Heart right ventricle (tissue), 16 donors: ENCODE measurements around the gene ZNF438. TPM values are rescaled to one million over a fixed set of nuclear protein-coding genes. Genes with fewer than 3 reads are reported as not detected.

Experiments
- ATAC-seq, 8 donors: fragments of 200-7000 bp; cut with Tn5 transposase; one replicate each; pipeline ENCODE4 v1.9.1; 2020; ENCODE audit warnings: mild to moderate bottlenecking in 8 of 8, moderate library complexity in 8 of 8, moderate number of reproducible peaks in 1 of 8
- DNase-seq, 2 donors: peaks; one replicate each; pipeline ENCODE4 v3.0.0-alpha.2; 2020
- H3K27ac ChIP-seq, 10 donors: fragments of 200-600 bp; sonication (generic) in 2 of 10; one replicate each; pipeline versions ENCODE4 v1.5.0 to v1.8.0; 2020 to 2022; ENCODE audit warnings: mild to moderate bottlenecking in 3 of 10
- H3K27me3 ChIP-seq, 7 donors: fragments of 200-600 bp; one replicate each; pipeline ENCODE4 v1.8.0; 2021 to 2022; ENCODE audit warnings: mild to moderate bottlenecking in 2 of 7
- H3K36me3 ChIP-seq, 9 donors: fragments of 200-600 bp; sonication (generic) in 1 of 9; one replicate each; pipeline versions ENCODE4 v1.5.0 to v1.8.0; 2020 to 2022; ENCODE audit warnings: mild to moderate bottlenecking in 2 of 9
- H3K4me1 ChIP-seq, 9 donors: fragments of 200-600 bp; sonication (generic) in 1 of 9; one replicate each; pipeline versions ENCODE4 v1.5.0 to v1.8.0; 2020 to 2022; ENCODE audit warnings: mild to moderate bottlenecking in 4 of 9
- H3K4me3 ChIP-seq, 10 donors: fragments of 200-600 bp; sonication (generic) in 2 of 10; one replicate each; pipeline versions ENCODE4 v1.5.0 to v1.8.0; 2020 to 2022; ENCODE audit warnings: mild to moderate bottlenecking in 7 of 10, moderate library complexity in 2 of 10
- H3K9me3 ChIP-seq, 11 donors: fragments of 200-600 bp in 10 of 11; sonication (generic) in 2 of 11; one replicate each; pipeline versions ENCODE4 v1.5.0 to v1.8.0; 2013 to 2022; ENCODE audit warnings: mild to moderate bottlenecking in 2 of 11, control low read depth in 1 of 11, moderate library complexity in 1 of 11
- CTCF ChIP-seq, 9 donors: fragments of 200-600 bp; sonication (generic) in 2 of 9; IDR thresholded peaks; one replicate each; pipeline versions ENCODE4 v1.5.0 to v1.8.0; 2021 to 2022; ENCODE audit warnings: antibody characterized with exemption in 9 of 9, mild to moderate bottlenecking in 5 of 9, moderate library complexity in 1 of 9
- WGBS, 2 donors: extraction: QIAGEN DNeasy Blood & Tissue Kit; methylation state at CpG; one replicate each; pipeline ENCODE4 v1.1.7; 2013; ENCODE audit warnings: inconsistent platforms in 1 of 2; 5-methylcytosine and 5-hydroxymethylcytosine counted together
- intact Hi-C, 10 donors: fragments of 100-400 bp; cut with DNase I; formaldehyde crosslinking; loops; one replicate each; pipeline versions ENCODE4 v1.11.1 to v1.14.2; 2022
- polyA plus RNA-seq, 2 donors: library from polyadenylated mRNA; stranded (reverse); fragments of 200-250 nt; gene quantifications; one replicate each; pipeline ENCODE4 v1.2.3, GENCODE V29; 2013
- total RNA-seq, 10 donors: library from RNA; stranded (reverse); fragmentation: NEBNext Ultra II Directional in 3 of 10; extraction: Animal tissue kit (Norgen Biotek cat#: 25700) in 3 of 10; gene quantifications; one replicate each; pipeline versions ENCODE4 v1.2.1 to v1.2.4, GENCODE V29; 2021 to 2023
- donor health status: Arrhythmogenic right ventricular cardiomyopathy.
- donor health status: ischemic (EF 13 %, LVEDD 7.1; RV severe dilation, severe dysfunction).
- donor health status: healthy with polysubstance abuse.
- donor health status: DM: no; HTN: yes; CAD: no.
- donor health status: DM: no; HTN: no; CAD: no.
- donor health status: ischemic (EF 25% LVEDD 6.9; RV normal size, moderate dysfunction).
- donor health status: ischemic (EF 25% LVEDD 5.7; RV mildly dilated, moderate dysfunction).
- donor health status: healthy.
- donor health status: DM: yes; HTN: yes; CAD: no.
- donor health status: Ischemic cardiomyopathy.
- donor health status: ischemic (EF 35%, LVEDD 5.7; RV mildly dilated, moderate dysfunction).
- donor health status: nonischemic (EF 11% LVEDD 7.7; RV severe dilation, severe dysfunction).
- donor health status: DM: yes; HTN: yes; CAD: no.
- donor health status: PGD.
- donor health status: ischemic (EF 29% LVEDD 5.4; RV normal size, mild dysfunction).
- donor health status: nonischemic (EF 23%, LVEDD 6.1; RV moderate dilation, normal function).

Gene ZNF438
- total and polyA plus RNA-seq, 12 donors: 7.8 to 21.1 (median 12.4) TPM

GRCh38 chr10:30817541-30817940, 214.1 kb downstream of the ZNF438 start:
- H3K4me1 ChIP-seq: peaks cover 3 to 91% (median 39%) of the 10 kb centered on the region in 9 donors
- WGBS, 2 donors: 83 to 85% methylated on average over 5 of the region's 5 CpGs
- H3K27me3 ChIP-seq: no peaks in the 10 kb centered on the region
- DNase-seq: no peak
- no peak for TF ChIP-seq CTCF (IDR thresholded peaks at IDR 0.05)
- H3K27ac ChIP-seq: peak overlapping the region in 7 of 10 donors; percentile 74 to 85 (median 82)
- H3K36me3 ChIP-seq: no peaks in the 10 kb centered on the region
- no peak overlapping the region for H3K4me3 ChIP-seq
- no peak for ATAC-seq
- H3K9me3 ChIP-seq: no peaks in the 10 kb centered on the region
- intact Hi-C loops: no loop called here

GRCh38 chr10:30816820-30817171, 214.9 kb downstream of the ZNF438 start:
- 67% methylated on average over 3 of the region's 3 CpGs for WGBS, 2 donors
- H3K4me1 ChIP-seq: peaks cover 6 to 93% (median 46%) of the 10 kb centered on the region in 9 donors
- intact Hi-C loops: no loop called here

GRCh38 chr10:30816159-30816819, 215.4 kb downstream of the ZNF438 start:
- Histone ChIP-seq H3K4me1 (peaks cover 9 to 93% (median 45%) of the 10 kb centered on the region in 9 donors), H3K4me3 (no peak overlapping the region), H3K36me3 (no peaks in the 10 kb centered on the region), H3K27me3 (no peaks in the 10 kb centered on the region), H3K9me3 (no peaks in the 10 kb centered on the region), H3K27ac (peak overlapping the region in 5 of 10 donors; percentile 17 to 58 (median 35))
- no peak for ATAC-seq
- TF ChIP-seq CTCF (IDR thresholded peaks at IDR 0.05): no peak
- intact Hi-C loops: no loop called here
- DNase-seq: no peak
- WGBS, 2 donors: 78% methylated on average over 9 of the region's 9 CpGs

More at GRCh38 chr10:30816820-30817171, 214.9 kb downstream of the ZNF438 start:
- no peaks in the 10 kb centered on the region for H3K9me3 ChIP-seq
- H3K27ac ChIP-seq: peak overlapping the region in 4 of 10 donors; percentile 35 to 82 (median 53)
- DNase-seq (no peak), ATAC-seq (no peak)
- H3K4me3 ChIP-seq: no peak overlapping the region
- no peak for TF ChIP-seq CTCF (IDR thresholded peaks at IDR 0.05)
- no peaks in the 10 kb centered on the region for H3K36me3 ChIP-seq
- H3K27me3 ChIP-seq: no peaks in the 10 kb centered on the region

GRCh38 chr10:30813872-30814481, 217.7 kb downstream of the ZNF438 start:
- 91 to 100% methylated on average over 1 of the region's 1 CpG for WGBS, 2 donors
- Histone ChIP-seq H3K27ac (peak overlapping the region in 7 of 10 donors; percentile 3 to 76 (median 22)), H3K4me3 (no peak overlapping the region), H3K4me1 (peaks cover 11 to 80% (median 43%) of the 10 kb centered on the region in 9 donors), H3K27me3 (no peaks in the 10 kb centered on the region), H3K9me3 (no peaks in the 10 kb centered on the region), H3K36me3 (no peaks in the 10 kb centered on the region)
- ATAC-seq: no peak
- intact Hi-C loops: no loop called here
- no peak for DNase-seq
- no peak for TF ChIP-seq CTCF (IDR thresholded peaks at IDR 0.05)
